NCI-H774 (cell line): Measurements from ENCODE around the gene IL20RA.

Experiments used
- DNase-seq: peaks from one replicate; lab custom pipeline; 2025; lab: John Stamatoyannopoulos, UW

The IL20RA gene

DNA sequence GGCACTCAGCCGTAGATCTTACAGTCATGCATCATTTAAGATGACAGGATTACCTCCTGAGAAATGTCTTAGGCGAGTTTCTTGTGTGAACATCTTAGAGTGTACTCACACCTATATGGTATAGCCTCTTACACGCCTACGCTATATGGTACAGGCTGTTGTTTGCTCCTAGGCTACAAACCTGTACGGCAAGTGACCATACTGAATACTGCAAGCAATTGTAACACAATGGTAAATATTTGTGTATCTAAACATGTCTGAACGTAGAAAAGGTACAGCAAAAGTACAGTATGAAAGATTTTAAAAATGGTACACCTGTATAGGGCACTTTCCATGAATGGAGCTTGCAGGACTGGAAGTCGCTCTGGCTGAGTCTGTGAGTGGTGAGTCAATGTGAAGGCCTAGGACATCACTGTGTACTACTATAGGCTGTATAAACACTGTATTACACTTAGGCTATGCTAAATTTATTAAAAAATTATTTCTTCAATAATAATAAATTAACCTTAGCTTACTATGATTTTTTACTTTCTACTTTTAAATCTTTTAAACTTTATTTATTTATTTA lies 541 bp upstream of the IL20RA start:
- DNase-seq = no peak

DNA sequence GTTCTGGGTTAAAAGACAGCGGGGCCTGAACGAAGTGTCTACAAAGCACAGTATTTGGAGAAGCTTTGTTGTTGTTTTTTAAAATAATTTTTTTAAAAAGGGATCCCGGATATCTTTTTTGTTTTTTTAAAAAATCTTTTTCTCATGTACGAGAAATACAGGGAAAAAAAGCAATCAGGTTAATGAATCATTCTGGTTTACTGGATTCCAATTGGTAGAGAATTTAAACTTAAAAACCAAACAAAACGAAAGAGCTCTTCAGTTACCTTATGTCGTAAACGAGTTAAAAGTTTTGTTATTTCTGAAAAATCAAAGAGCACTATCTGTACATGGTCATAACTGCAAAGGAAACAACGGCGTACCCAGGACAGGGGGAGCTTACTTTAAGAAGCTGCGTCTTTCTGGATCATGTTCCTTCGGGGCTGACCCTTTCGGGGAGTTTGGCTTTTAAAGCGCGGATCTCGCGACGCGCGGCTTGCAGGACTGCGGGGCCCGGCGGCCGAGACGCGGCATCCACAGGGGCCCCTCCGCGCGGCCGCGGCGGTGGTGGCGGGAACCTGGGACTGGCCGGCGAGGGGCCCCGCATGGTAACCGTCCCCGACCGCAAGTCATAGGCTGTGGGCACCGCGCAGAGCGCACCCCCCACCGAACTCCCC lies 927 bp downstream of the IL20RA start:
- DNase-seq = peak; percentile 52

DNA sequence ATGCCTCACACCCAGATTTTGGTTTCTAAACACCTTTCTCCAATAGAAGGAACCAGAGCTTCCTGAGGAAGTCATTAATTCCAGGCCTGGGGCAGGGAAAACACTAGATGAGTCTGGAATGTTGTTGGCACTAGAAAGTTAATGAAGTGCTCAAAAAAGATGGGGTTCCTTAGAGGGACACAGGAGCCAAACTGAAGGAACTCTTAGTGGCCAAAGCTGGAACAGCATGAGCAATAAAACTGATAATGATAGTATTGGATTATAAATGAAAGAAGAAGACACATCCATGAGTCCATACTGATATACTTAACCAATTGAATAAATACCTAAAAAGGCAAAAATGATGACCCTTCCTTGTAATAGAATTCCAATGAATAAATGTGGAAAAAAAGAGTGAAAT lies 4.4 kb downstream of the IL20RA start:
- no peak for DNase-seq

DNA sequence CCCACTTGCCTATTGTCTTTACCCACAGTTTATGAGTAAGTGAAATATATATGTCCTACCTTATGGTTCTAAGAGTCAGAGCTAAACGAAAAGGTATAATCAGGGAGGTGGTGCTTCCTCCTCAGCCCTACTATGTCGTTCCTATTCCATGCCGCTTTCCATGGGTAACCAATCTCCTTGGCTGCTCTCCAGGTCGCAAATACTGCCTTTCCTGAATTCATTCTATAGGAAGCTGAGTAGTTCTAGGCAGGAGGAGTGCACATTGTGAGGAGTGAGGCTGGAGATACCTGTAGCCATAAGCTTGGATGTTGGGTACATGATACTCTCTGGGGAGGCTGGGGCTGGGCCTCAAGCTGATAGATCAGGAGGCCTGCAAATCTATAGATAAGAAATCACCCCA lies 5.8 kb downstream of the IL20RA start:
- DNase-seq = no peak

DNA sequence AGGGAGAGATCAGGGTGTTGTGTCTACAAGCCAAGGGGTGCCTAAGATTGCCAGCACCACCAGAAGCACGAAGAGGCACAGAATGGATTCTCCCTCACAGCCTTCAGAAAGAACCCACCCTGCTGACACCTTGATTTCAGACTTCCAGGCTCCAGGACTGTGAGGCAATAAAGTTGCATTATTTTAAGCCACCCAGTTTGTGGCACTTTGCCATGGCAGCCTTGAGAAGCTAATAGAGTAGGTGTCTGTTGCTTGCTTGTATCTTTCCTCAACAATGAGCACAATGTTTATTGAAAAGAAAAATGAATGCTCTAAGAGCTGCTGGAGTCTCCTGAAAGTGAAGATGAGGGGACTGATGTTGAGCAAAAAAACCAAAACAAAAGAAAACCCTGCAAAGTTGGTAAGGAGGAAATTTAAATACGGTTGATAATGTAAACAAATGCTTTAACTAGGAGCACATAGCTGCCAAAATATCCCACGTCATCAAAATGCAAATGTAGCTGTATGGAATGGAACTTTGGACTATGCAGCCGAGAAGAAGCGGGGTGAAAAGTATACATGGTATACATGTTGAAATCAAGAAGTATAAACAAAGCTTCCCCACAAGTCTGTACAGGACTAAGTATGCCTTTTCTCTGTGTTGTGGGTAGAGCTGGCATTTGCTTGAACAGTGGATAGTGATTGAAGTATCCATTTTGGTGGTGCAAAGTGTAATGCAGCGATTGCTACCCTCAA lies 8.0 kb downstream of the IL20RA start:
- no peak for DNase-seq

DNA sequence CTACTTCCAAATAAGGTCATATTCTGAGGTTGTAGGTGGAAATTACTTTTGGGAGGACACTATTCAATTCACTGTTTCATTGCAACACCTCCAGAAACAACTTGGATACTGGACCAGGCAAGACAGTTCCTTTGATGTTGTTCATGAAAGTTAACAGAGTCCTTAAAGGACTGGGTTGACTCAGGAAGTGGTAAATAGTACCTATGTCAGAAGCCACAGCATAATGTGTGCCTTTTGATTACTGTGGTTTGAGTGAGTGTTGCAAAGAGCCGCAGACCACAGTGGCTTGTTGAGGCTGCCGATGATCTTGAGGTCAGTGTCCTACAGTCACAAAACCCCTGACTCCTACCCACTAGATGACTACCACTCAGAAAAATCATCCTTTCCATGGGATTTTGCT lies 10.9 kb downstream of the IL20RA start:
- no peak for DNase-seq

DNA sequence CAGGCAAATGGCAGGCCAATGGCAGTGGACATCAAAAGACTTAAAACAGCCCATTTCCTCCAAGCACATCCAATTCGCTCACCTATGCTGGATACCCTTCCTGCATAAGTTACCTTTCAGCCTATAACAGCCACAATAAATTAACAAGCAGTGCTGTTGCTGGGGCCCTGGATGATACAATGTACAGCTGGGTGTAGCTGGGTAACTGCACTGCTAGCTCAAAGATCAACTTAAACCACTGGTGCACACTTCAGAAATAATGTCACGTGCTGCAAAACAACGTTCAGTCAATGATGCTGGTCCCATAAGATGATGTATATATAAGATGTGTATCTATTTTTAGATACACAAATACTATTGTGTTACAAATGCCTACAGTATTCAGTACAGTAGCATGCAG lies 13.6 kb downstream of the IL20RA start:
- no peak for DNase-seq

DNA sequence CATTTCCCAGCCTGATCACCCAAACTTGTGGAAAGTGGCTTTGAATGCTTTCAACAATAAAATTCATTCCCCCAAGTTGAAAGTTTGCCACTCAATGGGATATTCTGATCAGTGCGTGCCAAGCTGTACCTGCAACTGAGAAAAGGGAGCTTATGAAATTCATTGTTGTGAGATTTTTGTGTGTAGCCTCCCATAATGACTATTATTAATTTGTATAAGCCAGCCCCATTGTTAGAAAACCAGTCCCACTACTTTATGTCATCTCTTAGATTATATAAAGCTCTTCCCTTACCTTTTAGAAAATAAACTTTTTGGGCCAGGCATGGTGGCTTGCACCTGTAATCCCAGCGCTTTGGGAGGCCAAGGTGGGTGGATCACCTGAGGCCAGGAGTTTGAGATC lies 15.9 kb downstream of the IL20RA start:
- DNase-seq = no peak

DNA sequence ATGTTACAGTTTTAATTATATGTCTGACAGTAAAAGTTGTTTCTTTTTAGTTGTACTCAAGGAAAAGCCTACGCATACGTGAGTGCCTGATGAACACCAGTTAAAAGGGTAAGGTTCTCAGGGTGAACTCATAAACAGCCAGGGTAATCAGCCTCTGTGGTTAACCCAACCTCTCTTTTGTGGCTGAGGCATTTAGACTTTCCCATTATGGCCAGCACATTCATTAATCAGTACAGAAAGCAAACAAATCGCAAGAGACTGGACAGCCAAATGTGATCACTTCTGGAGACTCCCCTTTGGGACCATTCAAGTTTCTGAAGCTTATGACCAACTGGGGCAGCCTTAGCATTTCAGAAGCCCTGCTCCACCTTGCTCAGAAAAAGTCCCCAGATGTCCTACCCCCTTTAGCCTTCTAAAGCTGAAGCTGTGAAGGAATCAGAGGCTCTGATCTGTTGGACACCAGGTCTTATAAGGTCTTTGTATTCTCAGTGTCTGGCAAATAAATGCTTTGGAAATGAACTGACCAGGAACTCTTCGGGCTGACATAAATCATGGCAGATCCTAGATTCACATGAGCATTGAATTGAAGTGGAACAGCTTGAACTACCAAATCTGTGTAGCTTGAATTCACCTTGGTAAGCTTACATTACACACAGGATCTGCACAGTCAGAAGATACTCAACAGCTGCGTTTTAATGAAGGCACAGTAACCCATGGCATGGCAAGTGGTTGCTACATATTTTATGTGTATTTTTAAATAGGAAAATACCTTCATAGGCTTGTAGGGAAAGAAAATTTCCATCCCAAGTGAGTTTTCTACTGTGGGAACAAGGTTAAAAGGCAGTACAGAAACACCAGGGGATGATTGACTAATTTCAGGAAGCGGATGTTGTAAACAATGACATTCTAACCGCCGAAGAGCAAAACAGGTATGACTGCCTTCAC lies 18.7 kb downstream of the IL20RA start:
- no peak for DNase-seq

DNA sequence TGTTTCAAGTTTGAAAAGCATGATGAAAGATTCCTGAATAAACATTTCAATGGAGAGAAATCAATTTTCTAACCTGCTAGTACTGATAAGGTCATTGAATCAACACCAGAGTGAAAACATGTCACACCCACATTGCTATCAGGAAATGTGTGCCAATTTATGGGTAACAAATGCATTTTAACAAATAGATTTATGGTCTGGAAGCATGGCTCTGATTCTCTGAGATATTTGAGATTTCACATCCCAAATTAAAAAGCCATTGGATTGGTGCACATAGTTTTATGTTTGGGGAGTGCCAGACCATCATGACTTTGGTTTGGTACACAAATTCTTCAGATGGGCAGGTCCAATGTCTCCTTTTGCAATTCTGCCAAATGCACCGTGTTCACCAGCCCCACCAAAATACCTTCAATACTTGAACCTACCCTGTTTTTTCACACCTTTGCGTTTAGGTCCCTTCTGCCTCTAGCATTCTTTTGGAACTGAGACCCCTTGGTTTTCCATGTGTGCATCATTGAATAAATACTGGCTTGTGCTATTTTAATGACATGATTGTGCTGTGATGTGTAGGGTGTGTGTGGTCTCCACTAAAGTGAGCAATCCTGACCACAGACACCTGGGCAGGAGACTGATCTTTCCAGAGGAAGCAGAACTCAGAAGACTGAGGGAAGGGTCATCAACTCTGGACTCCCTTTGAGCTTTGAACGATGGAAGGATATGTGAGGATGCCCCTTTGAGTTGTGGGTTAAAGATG lies 20.4 kb downstream of the IL20RA start:
- no peak for DNase-seq

DNA sequence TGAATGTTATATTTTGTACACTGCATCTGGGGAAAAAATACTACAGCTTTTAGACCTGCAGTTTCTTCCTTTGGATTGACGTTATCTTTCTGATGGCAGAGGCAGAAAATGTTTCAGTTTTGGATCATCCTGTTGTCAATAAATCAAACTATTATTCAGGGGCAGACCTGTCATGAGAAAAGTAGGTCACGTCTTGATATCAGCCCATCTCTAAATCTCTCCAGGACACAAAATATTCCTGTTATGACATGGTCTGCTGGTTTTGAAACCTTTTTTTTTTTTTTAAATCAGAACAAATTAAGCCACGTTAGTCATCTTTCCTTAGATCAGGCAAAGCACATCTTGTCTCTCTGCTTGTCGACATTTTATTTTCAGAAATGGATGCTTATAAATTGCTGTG lies 24.0 kb downstream of the IL20RA start:
- DNase-seq = no peak

DNA sequence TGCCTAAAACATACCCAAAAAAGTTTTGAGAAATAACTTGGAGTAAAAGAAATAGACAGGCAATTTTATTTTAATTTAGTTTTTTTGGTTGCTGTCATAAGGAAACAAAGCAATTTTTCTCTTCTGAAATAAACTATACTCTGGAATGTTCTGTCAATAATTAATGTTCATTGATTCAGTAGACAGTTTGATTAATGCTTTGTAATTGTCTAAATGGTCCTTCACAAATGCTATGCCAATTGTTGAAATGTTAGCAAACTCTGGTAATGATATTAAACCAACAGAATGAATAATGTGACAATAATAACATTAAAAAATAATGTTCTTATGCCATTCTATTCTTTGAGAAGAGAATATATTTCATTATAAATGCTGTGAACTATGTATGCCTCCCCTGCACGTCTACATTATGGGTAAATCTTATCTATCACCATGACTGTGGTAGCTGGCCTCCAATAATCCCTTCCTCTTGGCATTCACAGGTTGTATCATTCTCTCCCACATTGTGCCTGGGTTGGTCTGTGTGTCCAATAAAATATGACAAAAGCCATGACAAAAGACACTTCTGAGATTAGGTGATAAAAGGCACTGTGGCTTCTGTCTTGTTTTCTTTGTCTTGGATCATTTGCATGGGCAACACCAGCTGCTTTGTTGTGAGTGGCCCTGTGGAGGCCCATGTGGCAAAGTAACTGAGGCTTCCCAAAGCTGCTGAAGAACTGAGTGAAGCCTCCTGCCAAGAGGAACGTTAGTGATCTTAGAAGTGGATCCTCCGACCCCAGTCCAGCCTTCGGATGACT lies 25.1 kb downstream of the IL20RA start:
- no peak for DNase-seq

DNA sequence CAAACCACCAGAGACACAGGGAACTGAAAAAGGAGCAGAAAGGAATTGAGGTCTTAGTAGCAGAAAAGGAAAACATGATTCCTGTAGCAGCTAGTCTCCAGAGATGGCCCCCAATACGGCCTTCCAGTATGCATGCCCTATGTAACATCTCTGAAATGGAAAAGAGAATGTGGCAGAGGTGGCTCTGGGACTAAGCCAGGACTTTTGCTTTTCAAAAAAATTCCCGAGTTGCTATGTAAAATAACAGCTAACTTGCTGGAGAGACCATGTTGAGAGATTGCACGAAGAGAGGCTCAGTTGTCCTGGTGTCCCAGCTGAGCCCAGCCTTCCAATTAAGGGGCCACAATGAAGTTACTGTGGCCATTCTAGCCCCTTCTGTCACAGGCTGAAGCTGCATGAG lies 27.7 kb downstream of the IL20RA start:
- no peak for DNase-seq

DNA sequence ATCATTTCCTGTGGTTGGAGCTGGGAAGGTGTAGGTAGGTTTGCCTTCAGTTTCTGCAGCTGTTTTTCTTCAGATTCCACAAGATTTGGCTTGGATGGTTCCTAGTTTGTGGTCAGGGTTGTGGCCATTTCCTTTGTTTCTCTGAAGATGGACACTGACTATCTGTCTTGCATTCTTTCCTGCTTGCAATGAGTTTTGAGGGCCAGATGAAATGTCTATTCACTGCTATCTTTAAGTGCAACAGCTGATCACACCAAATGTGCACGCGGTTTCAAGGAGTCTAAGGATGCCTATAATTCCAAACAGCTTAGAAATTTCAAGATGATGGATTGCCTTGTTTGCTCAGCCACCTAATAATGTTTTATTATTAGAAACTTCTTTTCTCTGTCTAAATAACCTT lies 28.4 kb downstream of the IL20RA start:
- no peak for DNase-seq

DNA sequence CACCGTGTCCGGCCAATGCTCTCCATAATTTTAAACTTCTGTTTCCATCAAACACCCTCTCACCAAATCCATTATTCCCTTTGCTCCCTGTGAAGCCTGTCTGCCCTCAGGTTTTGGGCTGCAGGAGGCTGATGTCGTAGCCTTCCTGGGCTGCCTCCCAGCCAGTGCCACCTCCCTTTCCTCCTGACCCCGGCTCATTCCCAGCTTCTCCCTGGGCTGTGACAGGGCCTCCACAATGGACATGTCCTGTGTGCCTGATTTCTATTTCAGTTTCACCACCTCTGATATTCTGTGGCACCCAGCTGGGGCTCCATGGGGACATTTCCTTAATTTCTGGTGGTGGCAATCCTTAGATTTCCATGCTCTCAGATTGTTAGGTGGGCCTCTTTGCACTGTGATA lies 28.8 kb downstream of the IL20RA start:
- DNase-seq = no peak

DNA sequence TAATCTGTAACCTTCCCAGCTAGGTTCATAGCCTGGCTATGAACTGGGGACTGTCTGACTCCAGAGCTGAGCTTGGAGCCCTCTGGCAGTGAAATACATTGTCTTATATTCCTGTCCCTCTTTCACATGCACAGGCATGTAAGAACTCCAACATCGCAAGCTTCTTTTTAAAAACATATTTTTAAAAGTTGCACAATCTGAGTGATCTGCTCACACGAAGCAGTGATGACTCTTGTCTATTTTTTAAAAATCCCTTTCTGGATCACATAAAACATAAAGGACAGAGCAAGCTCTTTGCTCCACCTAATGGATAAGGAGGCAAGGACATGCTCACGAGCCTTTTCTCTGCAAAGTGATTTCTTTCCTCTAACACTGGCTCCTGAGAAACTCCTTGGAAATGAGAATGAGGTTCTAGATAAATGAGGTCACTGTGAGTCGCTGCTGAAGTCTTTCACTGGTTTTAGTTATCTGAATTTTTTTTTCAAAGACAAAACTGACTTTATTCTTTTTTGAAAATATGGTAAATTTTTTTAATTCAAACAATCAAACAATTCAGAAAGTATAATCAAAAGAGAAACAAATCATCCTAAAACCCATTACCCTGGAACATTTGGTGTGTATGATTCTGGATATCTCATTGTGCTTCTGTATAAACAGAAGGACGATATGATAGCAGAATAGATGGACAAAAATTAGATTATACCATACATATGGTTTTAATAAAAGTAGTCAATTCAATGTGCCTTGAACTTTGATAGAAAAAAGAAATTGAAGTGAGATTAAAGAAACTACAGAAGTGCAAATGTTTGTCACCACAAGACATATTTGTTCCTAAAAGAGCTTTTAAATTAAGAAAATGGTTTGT lies 30.8 kb downstream of the IL20RA start:
- DNase-seq = peak; percentile 64

DNA sequence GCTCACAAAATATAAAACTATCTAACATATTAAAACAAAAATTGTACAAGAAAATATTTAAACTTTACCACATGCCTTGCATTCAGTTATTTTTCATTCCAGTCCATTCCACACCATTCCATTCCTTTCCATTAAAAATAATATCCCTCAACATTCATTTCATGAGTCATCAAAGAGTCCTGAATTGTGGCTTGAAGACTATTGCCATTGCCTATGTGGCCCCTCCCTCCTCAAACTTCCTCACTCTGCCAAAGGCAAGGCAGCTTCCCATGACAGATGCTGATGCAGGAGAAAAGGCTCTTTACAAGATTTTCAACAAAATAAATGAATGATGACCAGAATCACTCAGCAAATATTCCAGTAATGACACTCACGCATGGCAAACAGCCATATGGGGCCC lies 31.7 kb downstream of the IL20RA start:
- DNase-seq = no peak

DNA sequence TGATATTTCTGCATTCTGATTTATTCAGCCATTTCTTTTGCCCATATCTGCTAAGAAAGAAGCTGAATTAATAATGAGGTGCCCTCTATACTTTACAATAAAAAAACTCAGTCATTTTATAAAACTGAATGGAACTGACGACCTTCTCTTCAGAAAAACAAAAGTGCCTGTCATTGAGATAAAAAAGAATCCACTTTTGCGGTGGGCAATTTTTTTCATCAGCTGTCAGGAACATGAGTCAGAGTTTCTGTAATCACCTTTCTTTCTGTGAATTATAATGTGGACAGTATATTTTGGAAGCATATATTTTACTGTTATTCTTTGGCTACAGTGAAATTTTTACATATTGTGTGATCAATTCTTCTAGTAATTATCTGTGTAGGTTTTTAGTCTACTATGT lies 33.4 kb downstream of the IL20RA start:
- no peak for DNase-seq

DNA sequence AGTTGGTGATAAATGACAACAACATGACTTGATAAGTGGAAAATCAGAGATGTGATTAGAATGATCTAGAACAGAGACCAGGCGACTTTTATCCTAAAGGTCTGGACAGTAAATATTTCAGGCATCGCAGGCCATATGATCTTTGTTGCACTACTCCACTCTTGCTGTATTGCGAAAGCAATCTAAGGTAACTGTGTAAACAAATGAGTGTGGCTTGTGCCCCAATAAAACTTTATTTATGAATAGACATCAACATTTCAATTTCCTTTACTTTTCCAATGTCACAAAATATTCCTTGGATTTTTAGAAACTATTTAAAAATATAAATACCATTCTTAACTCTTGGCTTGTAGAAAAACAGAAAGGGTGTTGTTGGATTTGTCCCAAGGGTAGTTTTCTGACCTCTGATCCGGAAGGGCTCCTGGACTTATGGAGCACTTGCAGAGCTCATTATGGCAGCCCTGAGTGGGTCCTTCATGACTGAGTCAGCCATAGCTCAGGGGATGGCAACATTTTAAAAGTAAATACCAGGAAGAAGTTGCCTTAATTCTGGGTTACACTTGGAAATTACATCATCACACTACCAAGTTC lies 34.5 kb downstream of the IL20RA start:
- no peak for DNase-seq

DNA sequence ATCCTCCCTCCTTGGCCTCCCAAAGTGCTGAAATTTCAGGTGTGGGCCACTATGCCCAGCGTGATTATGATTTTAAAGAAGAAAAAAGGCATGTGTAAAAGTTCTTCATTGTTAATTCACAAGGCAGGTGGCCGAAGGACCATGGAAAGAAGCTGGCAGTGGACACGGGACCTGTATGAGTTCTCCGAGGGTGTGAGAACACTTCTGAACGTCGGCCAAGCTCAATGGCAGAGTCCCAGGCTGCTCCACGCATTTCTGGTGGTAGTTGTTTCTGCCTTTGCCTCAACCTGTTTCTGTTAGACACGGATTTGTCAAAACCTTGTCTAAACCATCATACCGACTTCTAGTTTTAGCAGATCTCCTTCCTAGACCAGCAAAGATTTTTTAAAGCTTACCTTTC lies 36.6 kb downstream of the IL20RA start:
- no peak for DNase-seq
